Gastrocnemius medialis (tissue), 4 donors: ENCODE measurements around the gene TAT.

Experiments
- CTCF ChIP-seq, 5 experiments: fragments of 450-650 bp in 3 of 5; fragments of 200-600 bp in 2 of 5; sonication (generic) in 2 of 5; IDR thresholded peaks in 4 of 5; conservative IDR thresholded peaks in 1 of 5; 1 replicate in 4 of 5; 2 replicates in 1 of 5; pipeline ENCODE4 v1.5.1; 2016 to 2019; ENCODE audit warnings: antibody characterized with exemption in 5 of 5, mild to moderate bottlenecking in 3 of 5, moderate library complexity in 3 of 5
- POLR2A ChIP-seq, 2 donors: fragments of 450-650 bp; IDR thresholded peaks; one replicate each; pipeline ENCODE4 v1.6.1; 2017; ENCODE audit warnings: antibody characterized with exemption in 2 of 2, mild to moderate bottlenecking in 2 of 2, moderate library complexity in 2 of 2

- TF ChIP-seq CTCF (IDR thresholded peaks at IDR 0.05 in 4 of 5, conservative IDR thresholded peaks at IDR 0.05 in 1 of 5) (no peak), POLR2A (IDR thresholded peaks at IDR 0.05) (no peak)
These were observed 48.4 kb upstream of the TAT start for GRCh38 chr16:71625113-71625850.
